Measurements from ENCODE around the gene RNF2.

DNA sequence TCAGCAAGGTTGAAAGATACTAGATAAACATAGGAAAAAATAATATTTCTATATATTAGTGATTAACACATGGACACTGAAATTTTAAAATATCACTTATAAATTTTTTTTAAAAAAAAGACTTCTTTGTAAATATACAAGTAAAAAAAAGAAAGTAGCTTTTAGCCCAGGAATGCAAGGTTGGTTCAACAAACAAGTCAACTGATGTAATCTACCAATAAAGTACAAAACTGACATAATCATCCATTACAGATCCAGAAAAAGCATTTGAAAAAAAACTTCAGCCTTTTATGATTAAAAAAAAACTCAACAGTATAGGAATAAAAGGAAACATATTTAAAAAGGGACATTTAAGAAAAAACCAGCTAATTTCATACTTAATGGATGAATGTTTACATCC is 63.0 kb downstream of the RNF2 start:
- TF ChIP-seq POLR2A (IDR thresholded peaks at IDR 0.05; ENCODE audit: low read length), result no peak
- TF ChIP-seq GATA1 (IDR thresholded peaks at IDR 0.05; ENCODE audit: low read depth, low read length), result no peak

Measured in erythroblast (primary cell).